H1 (cell line): ENCODE results near the gene UBL4B. TPM values are rescaled to one million over a fixed set of nuclear protein-coding genes. Genes with fewer than 3 reads are reported as not detected.
A peak's percentile ranks its signal among the peaks of the same experiment; 100 is the strongest.

ENCODE experiments used
- CTCF ChIA-PET: fragments of 300-600 bp; sonication (Branson Sonifier 250); formaldehyde crosslinking; loops from one replicate; lab custom pipeline; 2021; ENCODE audit not compliant: partially characterized antibody; lab: Charles Lee
- POLR2A ChIA-PET: fragments of 300-600 bp; sonication (Branson Sonifier 250); formaldehyde crosslinking; loops from one replicate; lab custom pipeline; 2021; ENCODE audit warnings: inconsistent platforms; ENCODE audit not compliant: partially characterized antibody; lab: Charles Lee
- DNase-seq, 2 experiments: peaks; one replicate each; pipeline versions ENCODE4 v3.0.0 to v3.0.0-alpha.2; 2010 to 2022; ENCODE audit warnings: low spot score in 2 of 2, low read depth in 1 of 2, mixed read lengths in 1 of 2
- FAIRE-seq: peaks from 2 replicates; lab custom pipeline; 2011; peaks lifted over from hg19 to GRCh38; lab: Jason Lieb, UNC
- H2AFZ ChIP-seq: 2 replicates; pipeline ENCODE4 v1.8.1; 2012; ENCODE audit warnings: low read length, inconsistent platforms
- H2AK5ac ChIP-seq: 2 replicates; pipeline ENCODE4 v1.6.1; 2013; ENCODE audit warnings: low read depth, low read length
- H2BK120ac ChIP-seq: replicated peaks from 2 replicates; pipeline ENCODE3; 2013; ENCODE audit warnings: low read depth, low read length, inconsistent platforms
- H2BK12ac ChIP-seq: 2 replicates; pipeline ENCODE4 v1.6.1; 2013; ENCODE audit warnings: low read depth, low read length
- H2BK15ac ChIP-seq: 2 replicates; pipeline ENCODE4 v1.6.1; 2013; ENCODE audit warnings: low read length
- H2BK20ac ChIP-seq: 2 replicates; pipeline ENCODE4 v1.6.1; 2013; ENCODE audit warnings: low read length
- H2BK5ac ChIP-seq: 2 replicates; pipeline ENCODE4 v1.6.1; 2013; ENCODE audit warnings: low read depth, low read length
- H3K14ac ChIP-seq: 2 replicates; pipeline ENCODE4 v1.6.1; 2013; ENCODE audit warnings: inconsistent platforms; ENCODE audit not compliant: insufficient read length
- H3K18ac ChIP-seq: 2 replicates; pipeline ENCODE4 v1.6.1; 2013; ENCODE audit warnings: low read length; ENCODE audit errors: extremely low read depth
- H3K23ac ChIP-seq: 2 replicates; pipeline ENCODE4 v1.6.1; 2013; ENCODE audit warnings: inconsistent platforms; ENCODE audit not compliant: insufficient read length
- H3K23me2 ChIP-seq: 2 replicates; pipeline ENCODE4 v1.6.1; 2013; ENCODE audit warnings: low read depth, low read length
- H3K27ac ChIP-seq: 2 replicates; pipeline ENCODE4 v1.6.1; 2011; ENCODE audit warnings: low read depth, low read length, inconsistent platforms
- H3K27me3 ChIP-seq, 4 experiments: replicated peaks in 1 of 4; 1 replicate in 1 of 4; 2 replicates in 3 of 4; pipeline versions ENCODE4 v1.6.1 to v1.8.1; 2011 to 2013; ENCODE audit warnings: low read length in 3 of 4, mild to moderate bottlenecking in 3 of 4, inconsistent platforms in 2 of 4, mixed read lengths in 2 of 4, moderate library complexity in 1 of 4; ENCODE audit not compliant: control insufficient read depth in 3 of 4, insufficient read depth in 3 of 4; ENCODE audit errors: extremely low read depth in 1 of 4
- H3K36me3 ChIP-seq, 4 experiments: 2 replicates each; pipeline versions ENCODE4 v1.6.1 to v1.8.1; 2011 to 2013; ENCODE audit warnings: mild to moderate bottlenecking in 4 of 4, low read length in 3 of 4, moderate library complexity in 2 of 4, control low read depth in 1 of 4, inconsistent platforms in 1 of 4; ENCODE audit not compliant: insufficient read depth in 4 of 4, control insufficient read depth in 2 of 4
- H3K4ac ChIP-seq: replicated peaks from 2 replicates; pipeline ENCODE3; 2013; ENCODE audit warnings: low read length, low read depth, mixed read lengths, inconsistent platforms; ENCODE audit not compliant: insufficient read length
- H3K4me1 ChIP-seq, 4 experiments: replicated peaks in 1 of 4; 1 replicate in 1 of 4; 2 replicates in 3 of 4; pipeline versions ENCODE4 v1.6.1 to v1.8.1; 2011 to 2013; ENCODE audit warnings: low read length in 3 of 4, inconsistent platforms in 2 of 4, mixed read lengths in 1 of 4; ENCODE audit not compliant: insufficient read depth in 4 of 4, control insufficient read depth in 3 of 4
- H3K4me2 ChIP-seq, 2 experiments: 2 replicates each; pipeline versions ENCODE4 v1.6.1 to v1.8.1; 2011 to 2013; ENCODE audit warnings: low read depth in 2 of 2, low read length in 2 of 2, control low read depth in 1 of 2, inconsistent platforms in 1 of 2, mild to moderate bottlenecking in 1 of 2; ENCODE audit not compliant: insufficient read depth in 1 of 2
- H3K4me3 ChIP-seq, 4 experiments: fragments of 200-600, 300-600 bp in 1 of 4; sonication (generic), shearing (Covaris generic), sonication (Bioruptor Twin) in 1 of 4; 2 replicates each; pipeline versions ENCODE4 v1.5.1 to v1.8.1; 2011 to 2016; ENCODE audit warnings: low read length in 4 of 4, low read depth in 3 of 4, control low read depth in 2 of 4, inconsistent platforms in 2 of 4, mild to moderate bottlenecking in 2 of 4, mixed read lengths in 1 of 4, moderate library complexity in 1 of 4; ENCODE audit not compliant: insufficient read depth in 2 of 4; ENCODE audit errors: extremely low read depth in 1 of 4
- H3K56ac ChIP-seq: replicated peaks from 2 replicates; pipeline ENCODE3; 2013; ENCODE audit warnings: low read depth, mild to moderate bottlenecking, mixed read lengths, low read length, inconsistent platforms; ENCODE audit not compliant: insufficient read length
- H3K79me1 ChIP-seq: 2 replicates; pipeline ENCODE4 v1.6.1; 2013; ENCODE audit warnings: low read depth, low read length, control low read depth
- H3K79me2 ChIP-seq, 2 experiments: 2 replicates each; pipeline versions ENCODE4 v1.6.1 to v1.8.1; 2012 to 2013; ENCODE audit warnings: low read length in 2 of 2, mild to moderate bottlenecking in 2 of 2, inconsistent platforms in 1 of 2; ENCODE audit not compliant: insufficient read depth in 2 of 2, control insufficient read depth in 1 of 2
- H3K9ac ChIP-seq, 4 experiments: replicated peaks in 1 of 4; 1 replicate in 1 of 4; 2 replicates in 3 of 4; pipeline versions ENCODE4 v1.6.1 to v1.8.1; 2011 to 2013; ENCODE audit warnings: low read depth in 3 of 4, low read length in 3 of 4, control low read depth in 2 of 4, mild to moderate bottlenecking in 2 of 4, moderate library complexity in 2 of 4, inconsistent platforms in 1 of 4; ENCODE audit errors: extremely low read depth in 1 of 4
- H3K9me3 ChIP-seq, 2 experiments: 2 replicates each; pipeline versions ENCODE4 v1.6.1 to v1.8.1; 2012 to 2013; ENCODE audit warnings: mild to moderate bottlenecking in 2 of 2, moderate library complexity in 2 of 2, control low read depth in 1 of 2, inconsistent platforms in 1 of 2, low read depth in 1 of 2, low read length in 1 of 2, mixed read lengths in 1 of 2; ENCODE audit not compliant: insufficient read depth in 2 of 2
- H4K20me1 ChIP-seq, 2 experiments: replicated peaks in 1 of 2; 2 replicates each; pipeline versions ENCODE3 to v1.8.1; 2011 to 2013; ENCODE audit warnings: inconsistent platforms in 2 of 2, low read length in 2 of 2, mild to moderate bottlenecking in 1 of 2; ENCODE audit not compliant: insufficient read depth in 2 of 2, control insufficient read depth in 1 of 2
- H4K5ac ChIP-seq: 2 replicates; pipeline ENCODE4 v1.6.1; 2013; ENCODE audit warnings: low read length, low read depth, mixed read lengths, inconsistent platforms; ENCODE audit not compliant: insufficient read length
- H4K8ac ChIP-seq: 2 replicates; pipeline ENCODE4 v1.8.0; 2013; ENCODE audit warnings: mild to moderate bottlenecking, moderate library complexity, low read length, inconsistent platforms; ENCODE audit not compliant: insufficient read depth; ENCODE audit errors: extremely low read depth
- H4K91ac ChIP-seq: replicated peaks from 2 replicates; pipeline ENCODE3; 2013; ENCODE audit warnings: low read length, mixed read lengths, inconsistent platforms; ENCODE audit not compliant: insufficient read length
- EZH2 ChIP-seq: fragments of 200-600 bp; sonication (generic); IDR thresholded peaks from 2 replicates; pipeline ENCODE4 v1.7.1; 2012; ENCODE audit warnings: low read depth, mild to moderate bottlenecking, moderate library complexity, low read length, inconsistent platforms; ENCODE audit not compliant: severe bottlenecking
- KDM1A ChIP-seq: fragments of 200-600, 300-600 bp; sonication (generic); IDR thresholded peaks from 2 replicates; pipeline ENCODE4 v1.7.1; 2016; ENCODE audit warnings: mild to moderate bottlenecking, low read length, borderline replicate concordance
- RNF2 ChIP-seq: fragments of 200-900, 300-1000 bp; sonication (generic); IDR thresholded peaks from 2 replicates; pipeline ENCODE4 v1.7.1; 2016; ENCODE audit warnings: borderline replicate concordance, low read depth, mild to moderate bottlenecking, antibody characterized with exemption, low read length; ENCODE audit not compliant: poor library complexity, severe bottlenecking; ENCODE audit errors: missing control alignments
- SUZ12 ChIP-seq: fragments of 200-600 bp; sonication (generic); IDR thresholded peaks from 2 replicates; pipeline ENCODE4 v1.6.1; 2012; ENCODE audit warnings: mild to moderate bottlenecking, inconsistent platforms, low read length, moderate library complexity, mixed read lengths
- YY1 ChIP-seq: IDR thresholded peaks from 2 replicates; pipeline ENCODE4 v1.6.1; 2011; ENCODE audit warnings: low read depth, mild to moderate bottlenecking, low read length
- ZNF274 ChIP-seq: IDR thresholded peaks from 2 replicates; pipeline ENCODE4 v1.7.0; 2012; ENCODE audit warnings: low read length, borderline replicate concordance; ENCODE audit errors: extremely low read depth
- WGBS, 2 experiments: shearing (Covaris generic) in 1 of 2; methylation state at CpG; one replicate each; pipeline versions ENCODE4 v1.1.6 to v1.1.7; 2013 to 2015; ENCODE audit warnings: low lambda C conversion rate in 2 of 2, mixed read lengths in 2 of 2, inconsistent platforms in 1 of 2, low coverage in 1 of 2, missing lambda C conversion rate in 1 of 2; ENCODE audit not compliant: insufficient replicate concordance in 2 of 2, insufficient coverage in 1 of 2, insufficient read length in 1 of 2; ENCODE audit errors: extremely low coverage in 1 of 2, missing lambda C conversion rate in 1 of 2; 5-methylcytosine and 5-hydroxymethylcytosine counted together
- polyA plus RNA-seq, 7 experiments: library from polyadenylated mRNA; depleted of rRNA in 3 of 7; stranded (reverse) in 5 of 7; unstranded in 2 of 7; fragments of >200 nt in 5 of 7; fragments of 200-250 nt in 2 of 7; gene quantifications; 1 replicate in 5 of 7; 2 replicates in 1 of 7; 4 replicates in 1 of 7; pipeline versions ENCODE4 v1.2.1 to v1.2.3, GENCODE V29; 2011 to 2013; ENCODE audit warnings: missing spikeins in 2 of 7, mixed read lengths in 2 of 7
- total RNA-seq: library from RNA; stranded (reverse); fragmentation: NEBNext Ultra II Directional; extraction: Animal tissue kit (Norgen Biotek cat#: 25700); gene quantifications from 2 replicates; pipeline ENCODE4 v1.2.1, GENCODE V29; 2021

UBL4B gene
- total and polyA plus RNA-seq, 2 of the 8 experiments (the other 6 are each of a cell fraction or from before 2014, with no cell fraction given), result 0.11 TPM; not detected in 1

GRCh38 chr1:110069404-110070281 is 42.6 kb upstream of the UBL4B start:
- Histone ChIP-seq H3K4me1 (peaks cover 3 to 31% (median 15%) of the 10 kb centered on the region in 4 experiments; a peak in 6 of 7 replicates), H3K23ac (no peak overlapping the region), H4K5ac (no peak overlapping the region), H3K14ac (no peak overlapping the region), H3K9me3 (no peaks in the 10 kb centered on the region; a peak in 1 of 4 replicates), H2AFZ (no peak overlapping the region), H2BK15ac (peak overlapping the region; percentile 46; the same call in 1 of the 2 replicates), H3K9ac (no peak overlapping the region), H3K4ac (no peak overlapping the region), H4K20me1 (peaks cover 7 to 10% of the 10 kb centered on the region in 2 experiments), H3K79me2 (no peaks in the 10 kb centered on the region), H3K18ac (peak overlapping the region; percentile 38; the same call in 1 of the 2 replicates), H2BK12ac (no peak overlapping the region), H3K4me3 (peak overlapping the region; percentile 9 to 56 (median 26); a peak in 6 of 8 replicates), H2BK5ac (no peak overlapping the region), H3K56ac (no peak overlapping the region), H4K8ac (peak overlapping the region; percentile 51; the same call in 1 of the 2 replicates), H4K91ac (no peak overlapping the region), H3K27me3 (peaks cover 66 to 99% (median 87%) of the 10 kb centered on the region in 4 experiments), H3K23me2 (peaks cover 7% of the 10 kb centered on the region; the same call in 1 of the 2 replicates), H3K4me2 (peak overlapping the region; percentile 62 to 71), H3K36me3 (peaks cover 0 to 8% (median 0%) of the 10 kb centered on the region in 4 experiments; a peak in 3 of 8 replicates), H2AK5ac (no peak overlapping the region), H3K79me1 (no peaks in the 10 kb centered on the region), H2BK20ac (peak overlapping the region; percentile 61; the same call in 1 of the 2 replicates)
- POLR2A ChIA-PET, result interaction anchor here (0.9 to 2.5 kb wide), 6 partner anchors 10 to 28 kb away, joined by 3 to 11 read pairs (median 5); no protein-coding TSS in a partner anchor
- 3% methylated on average over 54 of the region's 64 CpGs; no CpG with 5 or more reads in 1 of the 2 experiments for WGBS, 2 experiments
- TF ChIP-seq KDM1A, result peak; percentile 64; the same call in 1 of the 2 replicates
- no peak for TF ChIP-seq YY1
- peak; percentile 93 for TF ChIP-seq RNF2
- no peak for TF ChIP-seq ZNF274
- TF ChIP-seq SUZ12, result peak; percentile 100
- peak; percentile 100 for TF ChIP-seq EZH2
- TF ChIP-seq, all 59 proteins: peak for 4
- DNase-seq, result peak in 1 of 2 experiments; percentile 76
- no peak for FAIRE-seq
- CTCF ChIA-PET, result interaction anchor here (1.1 to 52.4 kb wide), 3 partner anchors 15 to 290 kb away, joined by 3 to 1450 read pairs (median 1450); partner anchors contain the start of genes ALX3 and STRIP1
- no peak overlapping the region for H3K27ac ChIP-seq
- no peak overlapping the region for H2BK120ac ChIP-seq
